ENCODE data around the gene SLC10A7.

DNA sequence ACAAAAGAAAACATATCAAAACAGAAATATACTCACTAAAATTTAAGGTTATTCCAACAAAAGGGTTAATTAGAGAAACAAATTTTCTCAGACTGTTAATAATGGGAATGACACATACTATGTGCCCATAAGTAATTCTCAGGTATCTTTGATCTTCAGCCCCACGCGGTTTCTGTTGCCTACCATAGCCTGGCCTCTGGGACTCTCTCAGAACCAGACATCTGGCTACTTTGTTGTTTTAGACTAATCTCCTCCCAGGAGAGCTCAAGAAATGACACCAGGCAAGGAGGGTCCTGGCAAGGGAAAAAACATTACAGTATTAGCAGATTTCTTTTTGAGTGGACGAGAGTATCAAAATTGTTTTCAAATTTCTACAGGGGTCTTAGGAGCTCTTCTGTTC is 43.7 kb downstream of the SLC10A7 start:
- TF ChIP-seq, protein P1, sequence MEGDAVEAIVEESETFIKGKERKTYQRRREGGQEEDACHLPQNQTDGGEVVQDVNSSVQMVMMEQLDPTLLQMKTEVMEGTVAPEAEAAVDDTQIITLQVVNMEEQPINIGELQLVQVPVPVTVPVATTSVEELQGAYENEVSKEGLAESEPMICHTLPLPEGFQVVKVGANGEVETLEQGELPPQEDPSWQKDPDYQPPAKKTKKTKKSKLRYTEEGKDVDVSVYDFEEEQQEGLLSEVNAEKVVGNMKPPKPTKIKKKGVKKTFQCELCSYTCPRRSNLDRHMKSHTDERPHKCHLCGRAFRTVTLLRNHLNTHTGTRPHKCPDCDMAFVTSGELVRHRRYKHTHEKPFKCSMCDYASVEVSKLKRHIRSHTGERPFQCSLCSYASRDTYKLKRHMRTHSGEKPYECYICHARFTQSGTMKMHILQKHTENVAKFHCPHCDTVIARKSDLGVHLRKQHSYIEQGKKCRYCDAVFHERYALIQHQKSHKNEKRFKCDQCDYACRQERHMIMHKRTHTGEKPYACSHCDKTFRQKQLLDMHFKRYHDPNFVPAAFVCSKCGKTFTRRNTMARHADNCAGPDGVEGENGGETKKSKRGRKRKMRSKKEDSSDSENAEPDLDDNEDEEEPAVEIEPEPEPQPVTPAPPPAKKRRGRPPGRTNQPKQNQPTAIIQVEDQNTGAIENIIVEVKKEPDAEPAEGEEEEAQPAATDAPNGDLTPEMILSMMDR (IDR thresholded peaks at IDR 0.05) = no peak
- TF ChIP-seq POLR2A (IDR thresholded peaks at IDR 0.05) = no peak
- no peak for TF ChIP-seq POLR2AphosphoS5 (IDR thresholded peaks at IDR 0.05)
- no peak for TF ChIP-seq EP300 (IDR thresholded peaks at IDR 0.05)
